HepG2 (cell line): ENCODE measurements around the gene FAM209A. TPM values are rescaled to one million over a fixed set of nuclear protein-coding genes. Genes with fewer than 3 reads are reported as not detected.
A peak's percentile ranks its signal among the peaks of the same experiment; 100 is the strongest.

Experiments used
- ATAC-seq: fragments of 200-7000 bp; cut with Tn5 transposase; 3 replicates; pipeline ENCODE4 v1.9.1; 2020; ENCODE audit warnings: mild to moderate bottlenecking, moderate library complexity
- BruUV-seq: library from RNA; stranded (reverse); fragments of 400-500 nt; replicated peaks from 2 replicates; lab custom pipeline; 2021; lab: Mats Ljungman, UMichigan
- CTCF ChIA-PET: fragments of 300-600 bp; formaldehyde crosslinking; extraction: SDS; loops from one replicate; lab custom pipeline; 2021; ENCODE audit warnings: low total read pairs, inconsistent platforms, low intra/inter-chr PET ratio; lab: Yijun Ruan, JAX
- POLR2A ChIA-PET: fragments of 350-600 bp; sonication (Branson Sonifier 250); formaldehyde crosslinking; loops from one replicate; lab custom pipeline; 2020; ENCODE audit warnings: antibody characterized with exemption, inconsistent platforms; lab: Yijun Ruan, JAX
- DNase-seq: peaks from one replicate; pipeline ENCODE4 v3.0.0-alpha.2; 2015; ENCODE audit warnings: low spot score
- FAIRE-seq: peaks from 3 replicates; lab custom pipeline; 2011; peaks lifted over from hg19 to GRCh38; lab: Jason Lieb, UNC
- H2AFZ ChIP-seq: one replicate; pipeline ENCODE4 v1.6.1; 2011; ENCODE audit warnings: low read length, inconsistent platforms
- H3K27ac ChIP-seq: fragments of 300-600 bp; 3 replicates; pipeline ENCODE4 v1.8.0; 2011; ENCODE audit warnings: mixed run types, mild to moderate bottlenecking, mixed read lengths, low read length, inconsistent platforms; ENCODE audit not compliant: insufficient read depth; ENCODE audit errors: extremely low read length
- H3K27me3 ChIP-seq, 2 experiments: fragments of 200-600 bp in 1 of 2; 2 replicates in 1 of 2; 3 replicates in 1 of 2; pipeline versions ENCODE4 v1.6.0 to v1.8.0; 2011; ENCODE audit warnings: low read length in 2 of 2, mild to moderate bottlenecking in 2 of 2, moderate library complexity in 2 of 2, inconsistent platforms in 1 of 2; ENCODE audit not compliant: insufficient read depth in 2 of 2, control insufficient read depth in 1 of 2
- H3K36me3 ChIP-seq, 2 experiments: fragments of 200-600 bp in 1 of 2; replicated peaks in 1 of 2; 2 replicates in 1 of 2; 3 replicates in 1 of 2; pipeline versions ENCODE4 v1.5.1 to v1.8.0; 2011; ENCODE audit warnings: low read length in 2 of 2, inconsistent platforms in 1 of 2; ENCODE audit not compliant: insufficient read depth in 2 of 2, control insufficient read depth in 1 of 2
- H3K4me1 ChIP-seq: 2 replicates; pipeline ENCODE4 v1.5.1; 2012; ENCODE audit warnings: low read length, inconsistent platforms; ENCODE audit not compliant: insufficient read depth
- H3K4me2 ChIP-seq: 2 replicates; pipeline ENCODE4 v1.6.0; 2011; ENCODE audit warnings: low read depth, low read length, inconsistent platforms
- H3K4me3 ChIP-seq, 3 experiments: fragments of 200-600 bp in 1 of 3; sonication (generic), shearing (Covaris generic) in 1 of 3; replicated peaks in 1 of 3; 2 replicates each; pipeline ENCODE4 v1.5.1; 2011 to 2016; ENCODE audit warnings: low read length in 3 of 3, inconsistent platforms in 2 of 3, low read depth in 2 of 3, mild to moderate bottlenecking in 2 of 3, control low read depth in 1 of 3, mixed read lengths in 1 of 3; ENCODE audit not compliant: insufficient read depth in 1 of 3
- H3K79me2 ChIP-seq: one replicate; pipeline ENCODE4 v1.6.1; 2011; ENCODE audit warnings: low read length, inconsistent platforms; ENCODE audit not compliant: insufficient read depth
- H3K9ac ChIP-seq: 2 replicates; pipeline ENCODE4 v1.6.0; 2011; ENCODE audit warnings: mild to moderate bottlenecking, low read depth, low read length, inconsistent platforms; ENCODE audit not compliant: insufficient read depth
- H3K9me3 ChIP-seq: 2 replicates; pipeline ENCODE4 v1.5.1; 2012; ENCODE audit warnings: mild to moderate bottlenecking, low read length
- H4K20me1 ChIP-seq: 2 replicates; pipeline ENCODE4 v1.6.0; 2011; ENCODE audit warnings: inconsistent platforms, mild to moderate bottlenecking, low read length, moderate library complexity; ENCODE audit not compliant: insufficient read depth
- HOXD1 ChIP-seq: sonication (generic); formaldehyde crosslinking; IDR thresholded peaks from 2 replicates; pipeline ENCODE4 v1.5.0; 2020; ENCODE audit warnings: missing genetic modification reagents
- PRMT3 ChIP-seq: sonication (generic); formaldehyde crosslinking; IDR thresholded peaks from 2 replicates; pipeline ENCODE4 v1.8.1; 2022; ENCODE audit warnings: low read depth, mild to moderate bottlenecking, moderate library complexity, missing genetic modification reagents, borderline replicate concordance
- RBM22 ChIP-seq: fragments of 200-400 bp; formaldehyde crosslinking; optimal IDR thresholded peaks from 2 replicates; pipeline ENCODE3; 2017; ENCODE audit warnings: mild to moderate bottlenecking, low read length, moderate library complexity
- TERF1 ChIP-seq: sonication (generic); formaldehyde crosslinking; IDR thresholded peaks from 2 replicates; pipeline ENCODE4 v1.8.0; 2022; ENCODE audit warnings: mild to moderate bottlenecking, missing genetic modification reagents, moderate library complexity
- ZFP62 ChIP-seq: sonication (generic); formaldehyde crosslinking; IDR thresholded peaks from 2 replicates; pipeline ENCODE4 v1.4.0; 2020; ENCODE audit warnings: missing genetic modification reagents
- ZNF564 ChIP-seq: sonication (generic); formaldehyde crosslinking; IDR thresholded peaks from 2 replicates; pipeline ENCODE4 v1.8.1; 2023; ENCODE audit warnings: mild to moderate bottlenecking, missing genetic modification reagents
- WGBS: methylation state at CpG from one replicate; pipeline ENCODE4 v1.1.6; 2017; ENCODE audit warnings: low lambda C conversion rate; 5-methylcytosine and 5-hydroxymethylcytosine counted together
- in situ Hi-C: cut with HindIII; loops from 2 replicates; pipeline ENCODE4 v1.10.0; 2017; ENCODE audit warnings: low pct_unique_long_range_greater_than_20kb; ENCODE audit not compliant: extremely low pct_ligation_motif_present
- intact Hi-C: fragments of 100-400 bp; cut with micrococcal nuclease; formaldehyde crosslinking; loops from one replicate; pipeline ENCODE4 v1.10.0; 2022; ENCODE audit not compliant: unreplicated experiment
- polyA plus RNA-seq, 8 experiments: library from polyadenylated mRNA; depleted of rRNA in 3 of 8; stranded (reverse) in 7 of 8; unstranded in 1 of 8; fragments of >200 nt; fragmentation: Illumina TruSeq in 4 of 8; extraction: Trizol in 4 of 8; gene quantifications; 2 replicates each; pipeline versions ENCODE4 v1.2.1 to v1.2.3, GENCODE V29; 2011 to 2016; ENCODE audit warnings: low read depth in 4 of 8, missing spikeins in 1 of 8, mixed read lengths in 1 of 8; ENCODE audit not compliant: insufficient read depth in 1 of 8
- total RNA-seq, 5 experiments: library from RNA; depleted of rRNA; stranded (reverse); fragments of >200 nt; fragmentation: Illumina TruSeq; extraction: Trizol; gene quantifications; 2 replicates each; pipeline ENCODE4 v1.2.3, GENCODE V29; 2016; ENCODE audit warnings: low read depth in 1 of 5

FAM209A gene
- total and polyA plus RNA-seq, 2 of the 13 experiments (the other 11 are each of a cell fraction or from before 2014, with no cell fraction given), result 0.15 to 0.36 TPM

DNA sequence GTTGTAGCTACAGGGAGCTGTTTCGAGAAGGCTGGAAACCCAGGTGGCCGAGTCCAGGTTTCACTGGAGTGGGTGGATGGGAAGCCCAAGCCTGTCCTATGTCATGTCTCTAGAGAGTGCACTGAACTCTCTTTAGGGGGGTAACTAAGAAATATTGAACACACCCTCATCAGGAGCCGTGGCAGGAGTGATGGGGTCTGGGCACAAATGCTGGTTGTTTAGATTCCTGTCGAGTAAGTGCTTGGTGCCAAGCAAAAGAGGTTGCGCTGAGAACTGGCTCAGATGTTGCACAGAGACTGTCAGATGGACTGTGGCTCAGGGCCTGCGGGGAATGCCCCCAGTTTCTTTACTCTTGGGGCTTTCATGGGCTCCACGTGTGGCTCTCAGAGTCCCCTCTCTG, 7.3 kb upstream of the FAM209A start:
- H3K4me3 ChIP-seq, result no peak overlapping the region
- FAIRE-seq, result no peak
- TF ChIP-seq TERF1 (CRISPR knock-in tag) (no peak), RBM22 (peak; percentile 35), ZFP62 (CRISPR knock-in tag) (no peak), HOXD1 (CRISPR knock-in tag) (no peak)
- ChIA-PET CTCF (interaction anchor here (1.8 kb wide), 1 partner anchor 117 kb away, joined by 18 read pairs; no protein-coding TSS in a partner anchor), POLR2A (no interaction called here)
- no peak overlapping the region for H3K4me2 ChIP-seq
- 100% methylated on average over 7 of the region's 7 CpGs for WGBS
- in situ Hi-C loops, result no loop called here
- H2AFZ ChIP-seq, result no peak overlapping the region
- no peaks in the 10 kb centered on the region for H3K27me3 ChIP-seq
- H3K9ac ChIP-seq, result no peak overlapping the region
- peaks cover 32 to 69% of the 10 kb centered on the region in 2 experiments for H3K36me3 ChIP-seq
- DNase-seq, result no peak
- no peaks in the 10 kb centered on the region for H3K4me1 ChIP-seq
- H4K20me1 ChIP-seq, result no peaks in the 10 kb centered on the region
- H3K27ac ChIP-seq, result no peak overlapping the region
- BruUV-seq, result no TSS peak
- peaks cover 16% of the 10 kb centered on the region; the same call in 1 of the 2 replicates for H3K9me3 ChIP-seq
- ATAC-seq, result no peak
- intact Hi-C loops, result no loop called here
- H3K79me2 ChIP-seq, result no peaks in the 10 kb centered on the region

DNA sequence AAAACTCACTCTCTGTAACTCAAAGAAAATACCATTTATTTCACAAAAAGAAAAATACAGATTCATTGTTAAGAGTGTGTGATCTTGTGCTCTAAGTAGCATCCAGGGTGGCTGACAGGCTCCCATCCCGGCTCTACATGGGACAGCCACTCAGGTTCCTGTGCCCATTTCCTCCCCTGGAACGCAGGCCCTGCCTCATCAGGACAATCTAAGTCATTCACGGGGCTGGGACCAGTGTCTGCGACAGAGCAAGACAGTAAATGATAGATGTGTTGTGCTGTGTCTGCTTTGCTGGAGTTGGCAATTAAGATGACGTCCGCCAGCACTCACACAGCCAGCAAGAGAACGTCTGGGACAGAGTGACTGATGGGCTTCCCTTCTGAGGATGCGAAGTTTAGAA, 6.9 kb upstream of the FAM209A start:
- TF ChIP-seq PRMT3 (CRISPR knock-in tag) (no peak), RBM22 (peak; percentile 19), ZNF564 (no peak)
- Histone ChIP-seq H3K36me3 (peaks cover 32 to 66% of the 10 kb centered on the region in 2 experiments), H3K79me2 (no peaks in the 10 kb centered on the region), H4K20me1 (no peaks in the 10 kb centered on the region), H3K4me2 (no peak overlapping the region), H3K9me3 (peaks cover 16% of the 10 kb centered on the region; the same call in 1 of the 2 replicates), H2AFZ (no peak overlapping the region), H3K4me1 (no peaks in the 10 kb centered on the region), H3K9ac (no peak overlapping the region), H3K27ac (no peak overlapping the region), H3K4me3 (no peak overlapping the region), H3K27me3 (no peaks in the 10 kb centered on the region)
- in situ Hi-C loops (no loop called here), intact Hi-C loops (no loop called here)
- 98% methylated on average over 8 of the region's 8 CpGs for WGBS
- ChIA-PET CTCF (no interaction called here), POLR2A (no interaction called here)
- ATAC-seq (no peak), DNase-seq (no peak), FAIRE-seq (no peak)
- no TSS peak for BruUV-seq
